ELR (cell line): Measurements from ENCODE around the gene RNF175.
A peak's percentile ranks its signal among the peaks of the same experiment; 100 is the strongest.

Experiments used
- DNase-seq: peaks from one replicate; pipeline ENCODE4 v3.0.0-alpha.2; 2015; ENCODE audit warnings: low read depth

Gene RNF175

DNA sequence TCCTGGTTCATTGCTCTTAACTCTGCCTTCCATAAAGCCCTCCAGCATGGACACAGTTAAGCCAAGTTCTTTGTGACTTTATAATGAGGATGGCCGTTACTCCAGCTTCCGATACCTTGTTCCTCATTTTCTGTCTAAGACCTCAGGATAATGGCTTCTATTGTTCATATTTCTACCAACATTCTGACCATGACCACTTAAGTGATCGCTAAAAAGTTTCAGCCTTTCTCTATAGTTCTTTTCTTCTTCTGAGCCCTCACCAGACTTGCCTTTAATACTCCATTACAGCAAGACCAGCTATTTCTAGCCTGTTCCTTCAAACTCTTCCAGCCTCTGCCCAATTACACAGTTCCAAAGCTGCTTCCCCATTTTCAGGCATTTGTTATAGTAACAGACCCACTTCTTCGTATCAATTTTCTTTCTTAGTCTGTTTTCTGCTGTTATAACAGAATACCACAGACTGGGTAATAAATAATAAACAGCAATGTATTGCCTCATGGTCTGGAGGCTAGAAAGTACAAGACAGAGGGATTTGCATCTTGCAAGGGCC lies 12.3 kb downstream of the RNF175 start:
- DNase-seq: no peak

- DNase-seq: no peak
Measured at GRCh38 chr4:153745651-153746050, 14.2 kb downstream of the RNF175 start.

- DNase-seq: no peak
Measured at GRCh38 chr4:153741541-153741940, 18.3 kb downstream of the RNF175 start.

- no peak for DNase-seq
Measured at GRCh38 chr4:153735906-153736461, 23.8 kb downstream of the RNF175 start.

- DNase-seq: no peak
Measured at GRCh38 chr4:153733751-153734448, 25.9 kb downstream of the RNF175 start.

DNA sequence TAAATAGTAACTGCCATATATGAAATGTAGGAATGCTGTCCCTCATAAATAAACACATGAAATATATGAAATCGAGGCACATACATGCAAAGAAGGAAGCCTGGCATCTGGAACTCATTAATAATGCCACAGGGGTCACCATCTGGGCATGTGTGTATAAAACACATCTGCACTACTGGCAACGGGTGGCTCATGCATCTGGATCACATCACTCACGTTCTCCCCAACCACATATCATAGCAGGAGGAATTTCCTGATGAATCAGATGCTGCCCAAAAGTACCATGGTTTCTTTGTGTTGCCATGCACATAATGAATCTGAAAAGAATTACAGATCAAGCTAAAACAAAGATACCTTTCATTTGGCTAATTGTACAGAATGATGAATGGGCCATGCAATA lies 28.6 kb downstream of the RNF175 start:
- DNase-seq: peak; percentile 64

GRCh38 chr4:153729895-153730294 lies 29.9 kb downstream of the RNF175 start:
- DNase-seq: no peak

DNA sequence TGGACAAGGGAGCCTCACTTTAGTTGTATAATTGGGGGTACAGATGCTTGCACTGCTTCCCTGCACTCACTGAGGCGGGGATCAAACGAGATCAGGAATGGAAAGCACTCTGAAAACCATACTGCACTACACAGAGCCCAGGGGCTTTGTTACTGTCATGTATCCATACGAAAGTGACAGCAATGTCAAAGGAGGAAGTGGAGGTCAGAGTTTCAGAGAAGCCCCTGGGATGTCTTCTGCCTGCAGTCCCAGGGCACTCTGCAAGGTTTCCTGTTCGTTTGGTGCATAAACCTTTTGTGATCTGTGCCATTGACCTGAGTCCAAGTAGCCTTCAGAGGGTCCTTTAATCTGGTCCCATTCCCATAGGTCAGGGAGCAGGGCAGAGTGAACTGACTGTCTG lies 31.2 kb downstream of the RNF175 start:
- DNase-seq: no peak

GRCh38 chr4:153728151-153728550 lies 31.7 kb downstream of the RNF175 start:
- no peak for DNase-seq

DNA sequence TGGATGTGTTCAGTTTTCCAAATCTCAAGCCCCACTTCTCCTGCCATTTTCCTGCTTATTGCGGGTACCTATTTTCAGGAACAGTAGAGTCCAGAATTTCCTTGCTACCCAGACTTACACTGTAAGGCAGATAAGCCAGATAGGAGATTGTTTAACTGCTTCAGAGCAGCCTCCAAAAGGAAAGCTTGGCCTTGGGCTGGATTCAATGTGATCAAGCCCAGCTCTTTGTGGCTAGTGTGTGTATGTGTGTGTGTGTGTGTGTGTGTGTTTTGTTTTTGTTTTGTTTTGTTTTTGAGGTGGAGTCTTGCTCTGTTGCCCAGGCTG lies 34.0 kb downstream of the RNF175 start:
- no peak for DNase-seq

- no peak for DNase-seq
Measured at GRCh38 chr4:153725136-153725830, 34.5 kb downstream of the RNF175 start.

DNA sequence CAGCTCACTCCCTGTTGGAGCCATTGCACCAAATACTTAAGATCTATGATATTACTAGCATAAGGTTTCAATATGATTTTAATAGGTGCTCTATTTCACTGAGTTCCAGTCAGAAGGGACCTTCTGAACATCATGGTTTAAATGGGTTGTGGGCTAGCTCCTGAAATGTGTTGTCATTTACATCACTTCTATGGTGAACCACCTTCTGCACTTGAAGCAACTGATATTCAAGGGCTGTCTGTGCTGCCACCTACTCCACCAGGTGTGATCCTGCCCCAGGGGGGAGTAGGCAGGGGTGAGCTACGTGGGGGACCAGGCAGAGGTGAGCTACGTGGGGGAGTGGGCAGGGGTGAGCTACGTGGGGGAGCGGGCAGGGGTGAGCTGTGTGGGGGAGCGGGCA lies 35.2 kb downstream of the RNF175 start:
- no peak for DNase-seq

GRCh38 chr4:153722036-153722435 lies 37.8 kb downstream of the RNF175 start:
- no peak for DNase-seq

DNA sequence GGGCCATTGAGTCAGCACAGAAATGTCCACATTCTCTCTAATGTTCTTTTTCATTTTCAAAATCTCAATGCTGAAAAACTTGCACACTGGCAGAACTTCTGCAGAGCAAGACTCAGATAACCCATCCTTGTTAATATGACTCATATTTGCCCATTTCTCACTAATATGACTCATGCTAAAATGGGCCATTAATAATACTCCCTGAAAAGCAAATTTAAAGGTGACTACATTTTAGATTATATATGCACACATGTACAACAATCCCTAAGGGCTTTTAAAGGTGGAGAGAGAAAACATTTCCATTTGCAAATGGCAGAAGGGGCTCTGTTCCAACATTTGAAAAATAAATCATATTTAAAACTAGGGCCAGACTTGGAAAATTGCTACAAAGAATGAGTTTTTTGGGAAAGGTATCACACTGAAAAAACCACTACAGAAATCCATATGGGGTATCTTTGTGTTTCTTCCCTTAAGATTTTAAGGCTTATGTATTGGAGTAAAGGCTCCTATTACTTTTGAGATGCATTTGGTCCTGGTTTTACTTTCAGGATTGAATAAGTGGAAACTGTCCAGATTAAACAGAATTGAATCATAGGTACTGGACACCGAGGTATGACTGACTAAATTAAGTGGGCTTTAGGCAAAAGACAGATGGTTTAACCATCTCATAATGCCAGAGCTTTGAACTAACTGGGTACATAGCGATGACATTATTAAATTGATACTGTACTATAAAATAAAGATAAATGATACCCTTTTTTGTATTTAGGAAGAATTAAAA lies 45.8 kb downstream of the RNF175 start:
- peak; percentile 34 for DNase-seq

DNA sequence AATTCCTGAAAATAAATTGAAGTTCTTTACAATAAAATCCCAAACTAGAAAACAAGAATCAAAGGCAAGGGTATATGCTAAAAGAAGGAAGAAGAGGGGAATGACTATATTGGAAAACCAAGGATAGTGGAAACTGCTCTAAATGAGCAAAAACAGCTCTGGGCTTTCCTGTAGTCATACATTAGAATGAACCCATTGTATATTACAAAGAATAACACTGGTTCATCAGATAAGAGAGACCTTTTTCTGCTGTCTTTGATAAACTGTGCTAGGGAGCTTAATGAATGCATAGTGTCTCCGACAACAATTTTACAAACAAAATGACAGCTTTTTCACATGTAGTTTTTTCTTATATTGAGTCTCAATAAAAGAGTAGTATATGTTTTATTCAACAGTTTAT lies 49.1 kb downstream of the RNF175 start:
- no peak for DNase-seq

DNA sequence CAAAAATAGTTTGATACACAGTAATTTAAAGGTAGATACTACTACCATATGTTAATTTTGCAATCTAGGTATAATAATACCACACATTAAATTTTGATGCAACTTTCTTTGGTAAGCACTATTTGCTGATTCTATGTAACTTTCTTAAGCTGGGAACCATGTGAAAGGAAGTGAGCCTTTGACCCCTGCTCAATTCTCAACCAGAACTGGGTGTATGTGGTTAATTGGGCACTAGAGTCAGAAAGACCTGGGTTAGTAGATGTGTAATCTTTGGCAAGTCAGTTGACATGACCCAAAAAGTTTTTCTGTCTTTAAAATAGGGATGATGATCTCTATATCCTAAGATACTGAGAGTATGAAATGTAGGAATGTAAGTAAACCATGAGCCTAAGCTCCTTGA lies 53.3 kb downstream of the RNF175 start:
- no peak for DNase-seq

DNA sequence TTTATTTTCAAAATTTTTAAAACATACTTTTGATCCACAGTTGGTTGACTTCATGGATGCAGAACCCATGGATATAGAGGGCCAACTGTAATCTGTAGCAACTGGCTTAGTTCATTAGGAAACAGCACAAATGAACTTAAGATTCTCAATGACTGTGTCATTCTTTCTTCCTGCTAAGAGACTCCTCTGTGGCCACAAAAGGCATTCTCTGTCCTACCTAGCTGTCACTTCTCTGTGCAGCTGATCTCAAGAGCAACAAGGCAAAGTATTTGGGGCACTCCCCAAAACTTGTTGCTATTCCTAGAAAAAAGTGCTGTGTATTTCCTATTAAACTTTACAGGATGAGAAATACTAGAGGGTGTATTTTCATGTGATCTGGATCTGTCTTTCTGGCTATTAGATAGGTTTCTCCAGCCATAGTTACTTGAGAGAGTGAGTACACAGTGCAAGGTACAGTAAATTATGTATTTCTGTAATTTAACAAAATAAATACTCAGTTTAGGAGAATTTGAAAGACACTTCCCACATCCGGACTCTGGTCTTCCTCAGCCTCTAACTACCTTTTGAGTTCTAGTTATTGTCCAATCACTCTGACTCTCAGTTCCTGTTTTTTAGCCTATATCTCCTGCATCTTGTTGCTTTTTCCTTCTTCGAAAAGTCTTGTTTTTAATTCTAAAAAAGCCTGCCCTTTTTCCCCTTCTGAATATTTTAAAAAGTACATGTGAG lies 53.9 kb downstream of the RNF175 start:
- no peak for DNase-seq

- DNase-seq: no peak
Measured at GRCh38 chr4:153704522-153704921, 55.3 kb downstream of the RNF175 start.

- DNase-seq: no peak
Measured at GRCh38 chr4:153684971-153685371, 74.9 kb downstream of the RNF175 start.

DNA sequence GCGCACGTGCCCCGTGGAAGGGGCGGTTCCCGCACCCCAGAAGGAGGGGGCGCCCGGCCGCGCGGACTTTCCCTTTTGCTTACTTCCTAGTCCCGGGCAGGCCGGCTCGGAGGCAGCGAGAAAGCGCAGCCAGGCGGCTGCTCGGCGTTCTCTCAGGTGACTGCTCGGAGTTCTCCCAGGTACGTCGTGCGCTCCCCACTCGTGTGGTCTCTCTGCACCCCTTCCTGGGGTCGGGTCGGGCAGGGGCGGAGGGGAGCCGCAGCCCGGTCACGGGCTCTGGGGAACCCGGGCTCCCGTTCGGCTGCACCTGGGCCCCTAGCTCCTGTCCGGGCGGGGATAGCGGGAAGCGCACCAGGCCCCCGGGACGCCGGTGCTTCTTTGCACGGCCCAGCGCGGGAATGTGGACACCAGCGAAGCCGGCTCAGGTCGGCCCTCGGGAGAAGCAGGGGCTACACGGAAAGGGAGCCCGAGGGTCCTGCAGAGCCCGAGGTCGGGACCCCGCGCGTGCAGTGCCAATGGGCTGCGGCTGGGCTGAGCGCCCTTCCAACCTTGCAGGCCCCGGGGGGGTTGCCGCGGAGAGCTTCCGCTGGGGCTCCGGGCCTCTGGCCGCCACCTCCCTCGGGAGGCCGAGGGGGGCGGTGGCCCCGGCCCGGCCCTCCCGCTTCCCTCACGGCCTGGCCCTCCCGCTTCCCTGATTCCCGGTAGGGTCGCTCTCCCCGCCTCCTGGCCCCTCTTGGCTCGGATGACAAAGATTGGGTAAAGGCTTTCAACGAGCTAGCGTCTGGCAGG lies 75.4 kb downstream of the RNF175 start, which contains the start of gene TLR2:
TLR2 (plus strand) TSS at position 99 of the 789 bp plus-strand sequence. CDS start 18,628 bp downstream, outside the sequence.
- DNase-seq: no peak

DNA sequence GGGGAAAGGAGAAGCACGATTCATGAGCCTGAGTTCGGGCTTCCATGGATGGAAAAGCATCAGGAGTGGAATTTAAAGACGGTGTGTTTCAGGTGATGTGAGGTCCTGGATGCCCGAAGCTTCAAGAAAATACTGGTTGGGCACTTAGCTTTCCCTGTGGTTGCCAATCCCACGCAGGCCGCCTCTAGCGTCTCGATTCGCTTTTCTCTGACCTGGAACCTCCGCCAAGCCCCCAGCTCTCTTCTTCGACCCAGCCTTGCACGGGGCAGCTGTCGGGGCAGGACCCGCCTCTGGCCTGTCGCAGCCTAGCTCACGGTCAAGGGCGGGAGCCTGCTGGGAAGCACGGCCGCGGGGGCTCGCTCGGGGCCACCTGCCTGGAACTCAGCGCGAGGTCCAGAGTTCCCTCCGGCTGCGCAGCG lies 76.1 kb downstream of the RNF175 start:
- no peak for DNase-seq
